ENCODE results near the gene ARAF. TPM values are rescaled to one million over a fixed set of nuclear protein-coding genes. Genes with fewer than 3 reads are reported as not detected.

Gene ARAF
- total and polyA plus RNA-seq, 2 of the 8 experiments (the other 6 are each of a cell fraction or from before 2014, with no cell fraction given): 39.0 to 45.2 TPM

DNA sequence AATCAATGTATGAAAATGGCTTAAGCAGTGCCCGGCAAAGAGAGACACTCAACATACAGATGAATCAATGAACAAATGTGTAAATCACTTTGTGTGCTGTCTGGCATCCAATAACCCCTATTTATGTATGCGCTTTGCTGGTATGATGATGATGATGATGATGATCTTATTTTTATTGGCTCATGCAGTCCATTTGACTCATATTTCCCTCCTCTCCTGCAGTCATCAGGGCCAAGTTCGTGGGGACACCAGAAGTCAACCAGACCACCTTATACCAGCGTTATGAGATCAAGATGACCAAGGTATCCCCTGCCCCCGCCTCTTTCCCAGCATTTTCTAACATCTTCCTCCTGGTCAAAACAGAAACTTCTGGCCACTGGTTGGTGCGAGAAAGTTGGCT, 23.7 kb downstream of the ARAF start (continued):
- TF ChIP-seq, protein P1, sequence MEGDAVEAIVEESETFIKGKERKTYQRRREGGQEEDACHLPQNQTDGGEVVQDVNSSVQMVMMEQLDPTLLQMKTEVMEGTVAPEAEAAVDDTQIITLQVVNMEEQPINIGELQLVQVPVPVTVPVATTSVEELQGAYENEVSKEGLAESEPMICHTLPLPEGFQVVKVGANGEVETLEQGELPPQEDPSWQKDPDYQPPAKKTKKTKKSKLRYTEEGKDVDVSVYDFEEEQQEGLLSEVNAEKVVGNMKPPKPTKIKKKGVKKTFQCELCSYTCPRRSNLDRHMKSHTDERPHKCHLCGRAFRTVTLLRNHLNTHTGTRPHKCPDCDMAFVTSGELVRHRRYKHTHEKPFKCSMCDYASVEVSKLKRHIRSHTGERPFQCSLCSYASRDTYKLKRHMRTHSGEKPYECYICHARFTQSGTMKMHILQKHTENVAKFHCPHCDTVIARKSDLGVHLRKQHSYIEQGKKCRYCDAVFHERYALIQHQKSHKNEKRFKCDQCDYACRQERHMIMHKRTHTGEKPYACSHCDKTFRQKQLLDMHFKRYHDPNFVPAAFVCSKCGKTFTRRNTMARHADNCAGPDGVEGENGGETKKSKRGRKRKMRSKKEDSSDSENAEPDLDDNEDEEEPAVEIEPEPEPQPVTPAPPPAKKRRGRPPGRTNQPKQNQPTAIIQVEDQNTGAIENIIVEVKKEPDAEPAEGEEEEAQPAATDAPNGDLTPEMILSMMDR (IDR thresholded peaks at IDR 0.05; ENCODE audit: control extremely low read depth in 1 of 3, insufficient read depth in 1 of 3, low read depth in 1 of 3, low read length in 3 of 3): no peak
- TF ChIP-seq SP2 (IDR thresholded peaks at IDR 0.05; ENCODE audit: low read length) (no peak), POLR2AphosphoS5 (IDR thresholded peaks at IDR 0.05; ENCODE audit: low read depth, low read length) (no peak)

Measured in H1 (cell line).